GM12878 (cell line): ENCODE results near the gene CATSPER1. TPM values are rescaled to one million over a fixed set of nuclear protein-coding genes. Genes with fewer than 3 reads are reported as not detected.

Experiments used
- ATAC-seq: fragments of 200-7000 bp; cut with Tn5 transposase; 3 replicates; pipeline ENCODE4 v1.9.1; 2020; ENCODE audit warnings: mild to moderate bottlenecking, moderate library complexity
- BruUV-seq: library from RNA; stranded (reverse); fragments of 400-500 nt; replicated peaks from 2 replicates; lab custom pipeline; 2021; lab: Mats Ljungman, UMichigan
- CTCF ChIA-PET: fragments of 300-600 bp; sonication (Branson Sonifier 250); formaldehyde crosslinking; extraction: SDS; loops from one replicate; lab custom pipeline; 2021; ENCODE audit warnings: inconsistent platforms; lab: Yijun Ruan, JAX
- POLR2A ChIA-PET: fragments of 350-600 bp; formaldehyde crosslinking; extraction: SDS; loops from one replicate; lab custom pipeline; 2021; ENCODE audit warnings: inconsistent platforms; lab: Charles Lee
- RAD21 ChIA-PET: fragments of 300-600 bp; sonication (Branson Sonifier 250); formaldehyde crosslinking; loops from one replicate; lab custom pipeline; 2023; ENCODE audit warnings: antibody characterized with exemption; ENCODE audit not compliant: unreplicated experiment; lab: Charles Lee
- SMC1A ChIA-PET: fragments of 300-600 bp; sonication (Branson Sonifier 250); formaldehyde crosslinking; loops from one replicate; lab custom pipeline; 2023; ENCODE audit not compliant: unreplicated experiment, uncharacterized antibody; lab: Charles Lee
- DNase-seq: peaks from one replicate; pipeline ENCODE4 v3.0.0-alpha.2; 2011; ENCODE audit warnings: low read depth, low spot score
- FAIRE-seq: peaks from 3 replicates; lab custom pipeline; 2011; peaks lifted over from hg19 to GRCh38; lab: Jason Lieb, UNC
- H2AFZ ChIP-seq: 2 replicates; pipeline ENCODE4 v1.6.0; 2011; ENCODE audit warnings: low read depth, low read length, control low read depth; ENCODE audit not compliant: control insufficient read depth
- H3K27ac ChIP-seq: 2 replicates; pipeline ENCODE4 v1.5.1; 2011; ENCODE audit warnings: control low read depth; ENCODE audit not compliant: control insufficient read depth, insufficient read depth
- H3K27me3 ChIP-seq, 2 experiments: replicated peaks in 1 of 2; 2 replicates each; pipeline versions ENCODE4 v1.6.0 to v1.6.1; 2011; ENCODE audit warnings: low read length in 1 of 2; ENCODE audit not compliant: control insufficient read depth in 2 of 2, insufficient read depth in 2 of 2
- H3K36me3 ChIP-seq, 2 experiments: 2 replicates each; pipeline ENCODE4 v1.5.1; 2011; ENCODE audit warnings: low read length in 1 of 2; ENCODE audit not compliant: control insufficient read depth in 2 of 2, insufficient read depth in 2 of 2
- H3K4me1 ChIP-seq: 2 replicates; pipeline ENCODE4 v1.6.1; 2011; ENCODE audit warnings: mild to moderate bottlenecking, low read length, moderate library complexity, mixed read lengths; ENCODE audit not compliant: control insufficient read depth, insufficient read depth
- H3K4me2 ChIP-seq: 2 replicates; pipeline ENCODE4 v1.6.0; 2011; ENCODE audit warnings: control low read depth; ENCODE audit not compliant: control insufficient read depth, insufficient read depth
- H3K4me3 ChIP-seq: fragments of 200-600 bp; sonication (generic); 2 replicates; pipeline ENCODE4 v1.5.1; 2016
- H3K79me2 ChIP-seq: 2 replicates; pipeline ENCODE4 v1.6.0; 2011; ENCODE audit warnings: low read length; ENCODE audit not compliant: control insufficient read depth, insufficient read depth
- H3K9ac ChIP-seq: 2 replicates; pipeline ENCODE4 v1.8.0; 2011; ENCODE audit warnings: low read length, control low read depth, mixed read lengths; ENCODE audit not compliant: control insufficient read depth, insufficient read depth
- H3K9me3 ChIP-seq: replicated peaks from 3 replicates; pipeline ENCODE4 v1.5.1; 2011; ENCODE audit warnings: mild to moderate bottlenecking, low read length; ENCODE audit not compliant: control insufficient read depth, insufficient read depth
- H4K20me1 ChIP-seq: 2 replicates; pipeline ENCODE4 v1.6.0; 2011; ENCODE audit not compliant: control insufficient read depth, insufficient read depth
- CBX3 ChIP-seq: fragments of 200-600 bp; sonication (generic); IDR thresholded peaks from 2 replicates; pipeline ENCODE4 v1.6.1; 2016; ENCODE audit warnings: low read depth, borderline replicate concordance
- CREM ChIP-seq: IDR thresholded peaks from 2 replicates; pipeline ENCODE4 v1.6.1; 2014; ENCODE audit warnings: antibody characterized with exemption, low read depth
- EGR1 ChIP-seq, 2 experiments: IDR thresholded peaks; 1 replicate in 1 of 2; 2 replicates in 1 of 2; pipeline ENCODE4 v1.6.1; 2011 to 2012; ENCODE audit warnings: low read depth in 2 of 2, low read length in 2 of 2, borderline replicate concordance in 1 of 2, mild to moderate bottlenecking in 1 of 2, moderate library complexity in 1 of 2
- NBN ChIP-seq: fragments of 450-650 bp; IDR thresholded peaks from 2 replicates; pipeline ENCODE4 v1.6.1; 2016
- SUZ12 ChIP-seq: fragments of 200-600 bp; sonication (generic); IDR thresholded peaks from one replicate; pipeline ENCODE4 v1.6.1; 2018; ENCODE audit warnings: antibody characterized with exemption, mild to moderate bottlenecking; ENCODE audit not compliant: unreplicated experiment
- USF1 ChIP-seq: IDR thresholded peaks from 2 replicates; pipeline ENCODE4 v1.6.1; 2011; ENCODE audit warnings: borderline replicate concordance, low read depth, mild to moderate bottlenecking, moderate library complexity, mixed read lengths, low read length; ENCODE audit not compliant: insufficient read depth; ENCODE audit errors: extremely low read length
- YY1 ChIP-seq: IDR thresholded peaks from 2 replicates; pipeline ENCODE4 v1.6.1; 2011; ENCODE audit warnings: low read depth, mild to moderate bottlenecking, low read length
- WGBS: methylation state at CpG from one replicate; pipeline ENCODE4 v1.1.6; 2016; ENCODE audit warnings: low lambda C conversion rate; ENCODE audit not compliant: insufficient replicate concordance, insufficient coverage; ENCODE audit errors: missing lambda C conversion rate; 5-methylcytosine and 5-hydroxymethylcytosine counted together
- in situ Hi-C: fragments of 300-500 bp; cut with MboI; formaldehyde crosslinking; loops from 9 replicates; pipeline ENCODE4 v1.14.3; 2018; ENCODE audit warnings: mixed read lengths
- intact Hi-C: fragments of 100-400 bp; cut with micrococcal nuclease; formaldehyde crosslinking; loops from one replicate; pipeline ENCODE4 v1.14.2; 2022; ENCODE audit not compliant: unreplicated experiment
- polyA plus RNA-seq, 11 experiments: library from polyadenylated mRNA; depleted of rRNA in 4 of 11; unstranded in 6 of 11; stranded (reverse) in 5 of 11; fragments of >200 nt; fragmentation: Nextera tagmentation in 4 of 11; fragmentation: Illumina TruSeq in 1 of 11; extraction: Ambion mirVana in 4 of 11; extraction: Trizol in 1 of 11; gene quantifications; 1 replicate in 1 of 11; 2 replicates in 10 of 11; pipeline versions ENCODE4 v1.2.1 to v1.2.3, GENCODE V29; 2011 to 2016; ENCODE audit warnings: inconsistent platforms in 2 of 11, missing spikeins in 2 of 11, low read depth in 1 of 11
- total RNA-seq, 4 experiments: library from RNA; depleted of rRNA in 3 of 4; stranded (reverse); fragments of >200 nt in 3 of 4; fragmentation: Illumina TruSeq in 1 of 4; extraction: Trizol in 1 of 4; gene quantifications; 2 replicates each; pipeline versions ENCODE4 v1.2.1 to v1.2.3, GENCODE V29; 2013 to 2021
- TF ChIP-seq, protein P1 (sequence below), 3 experiments: IDR thresholded peaks in 2 of 3; conservative IDR thresholded peaks in 1 of 3; 2 replicates each; pipeline ENCODE4 v1.5.1; 2011; ENCODE audit warnings: low read depth in 3 of 3, low read length in 3 of 3, mild to moderate bottlenecking in 3 of 3, control low read depth in 2 of 3, moderate library complexity in 2 of 3, inconsistent platforms in 1 of 3, mixed read lengths in 1 of 3; ENCODE audit not compliant: control insufficient read depth in 2 of 3, insufficient read depth in 1 of 3; ENCODE audit errors: extremely low read depth in 1 of 3
- TF ChIP-seq, protein P2 (sequence below): fragments of 450-650 bp; IDR thresholded peaks from 2 replicates; pipeline ENCODE4 v1.6.1; 2017; ENCODE audit warnings: mild to moderate bottlenecking

Gene CATSPER1
- total and polyA plus RNA-seq, 10 of the 15 experiments (the other 5 are each of a cell fraction or from before 2014, with no cell fraction given), result 0.02 to 0.05 TPM; not detected in 8

- Histone ChIP-seq H3K9ac (no peak overlapping the region), H2AFZ (no peak overlapping the region), H3K36me3 (no peaks in the 10 kb centered on the region), H3K9me3 (no peaks in the 10 kb centered on the region), H3K27ac (no peak overlapping the region), H3K79me2 (no peaks in the 10 kb centered on the region; the same call in 1 of the 2 replicates), H3K4me1 (peaks cover 11% of the 10 kb centered on the region)
- intact Hi-C loops, result no loop called here
- in situ Hi-C loops, result no loop called here
- no TSS peak for BruUV-seq
- ChIA-PET RAD21 (interaction anchor here (1.1 kb wide), 1 partner anchor 87 kb away, joined by 4 read pairs; no protein-coding TSS in a partner anchor), POLR2A (no interaction called here)
- ATAC-seq, result no peak
- TF ChIP-seq USF1, result no peak
- TF ChIP-seq, all 136 proteins: peak for 0
- SMC1A ChIA-PET, result interaction anchor here (0.8 to 1.2 kb wide), 2 partner anchors 21 to 84 kb away, joined by 3 read pairs; no protein-coding TSS in a partner anchor
- DNase-seq (no peak), FAIRE-seq (no peak)
- Histone ChIP-seq H3K27me3 (no peaks in the 10 kb centered on the region), H3K4me3 (no peak overlapping the region), H4K20me1 (no peaks in the 10 kb centered on the region), H3K4me2 (no peak overlapping the region)
- CTCF ChIA-PET, result interaction anchor here (0.7 to 5.0 kb wide), 11 partner anchors 9 to 239 kb away, joined by 3 to 71 read pairs (median 8); partner anchors contain the start of genes CATSPER1 and PACS1
- 93% methylated on average over 3 of the region's 3 CpGs for WGBS
Measured at GRCh38 chr11:66046901-66047300, 20.6 kb upstream of the CATSPER1 start.

GRCh38 chr11:66045177-66045639, 18.9 kb upstream of the CATSPER1 start:
- DNase-seq (no peak), ATAC-seq (peak; percentile 98), FAIRE-seq (peak; percentile 95)
- ChIA-PET SMC1A (interaction anchor here (1.0 to 2.8 kb wide), 13 partner anchors 9 to 91 kb away, joined by 3 to 16 read pairs (median 6); partner anchors contain the start of gene CATSPER1), RAD21 (interaction anchor here (0.6 to 1.6 kb wide), 16 partner anchors 8 to 1685 kb away, joined by 3 to 7 read pairs (median 4); partner anchors contain the start of genes BANF1, CCDC85B, KAT5 and MUS81), POLR2A (interaction anchor here (1.0 to 1.8 kb wide), 5 partner anchors 9 to 90 kb away, joined by 3 to 6 read pairs (median 4); no protein-coding TSS in a partner anchor), CTCF (interaction anchor here (0.7 to 5.0 kb wide), 49 partner anchors 9 to 333 kb away, joined by 3 to 71 read pairs (median 5); partner anchors contain the start of genes BANF1, CATSPER1, CCDC85B and EIF1AD)
- H3K4me1 ChIP-seq, result peaks cover 2% of the 10 kb centered on the region; the same call in 1 of the 2 replicates
- no peaks in the 10 kb centered on the region for H3K27me3 ChIP-seq
- intact Hi-C loops (no loop called here), in situ Hi-C loops (no loop called here)
- H2AFZ ChIP-seq, result peak overlapping the region; percentile 57
- no TSS peak for BruUV-seq
- no peaks in the 10 kb centered on the region for H3K9me3 ChIP-seq
- peak overlapping the region; percentile 47; the same call in 1 of the 2 replicates for H3K4me2 ChIP-seq
- H3K9ac ChIP-seq, result no peak overlapping the region
- H3K36me3 ChIP-seq, result no peaks in the 10 kb centered on the region
- H3K79me2 ChIP-seq, result no peaks in the 10 kb centered on the region
- 11% methylated on average over 11 of the region's 11 CpGs for WGBS
- H3K27ac ChIP-seq, result no peak overlapping the region
- no peak overlapping the region for H3K4me3 ChIP-seq
- H4K20me1 ChIP-seq, result no peaks in the 10 kb centered on the region
- TF ChIP-seq, protein P1, sequence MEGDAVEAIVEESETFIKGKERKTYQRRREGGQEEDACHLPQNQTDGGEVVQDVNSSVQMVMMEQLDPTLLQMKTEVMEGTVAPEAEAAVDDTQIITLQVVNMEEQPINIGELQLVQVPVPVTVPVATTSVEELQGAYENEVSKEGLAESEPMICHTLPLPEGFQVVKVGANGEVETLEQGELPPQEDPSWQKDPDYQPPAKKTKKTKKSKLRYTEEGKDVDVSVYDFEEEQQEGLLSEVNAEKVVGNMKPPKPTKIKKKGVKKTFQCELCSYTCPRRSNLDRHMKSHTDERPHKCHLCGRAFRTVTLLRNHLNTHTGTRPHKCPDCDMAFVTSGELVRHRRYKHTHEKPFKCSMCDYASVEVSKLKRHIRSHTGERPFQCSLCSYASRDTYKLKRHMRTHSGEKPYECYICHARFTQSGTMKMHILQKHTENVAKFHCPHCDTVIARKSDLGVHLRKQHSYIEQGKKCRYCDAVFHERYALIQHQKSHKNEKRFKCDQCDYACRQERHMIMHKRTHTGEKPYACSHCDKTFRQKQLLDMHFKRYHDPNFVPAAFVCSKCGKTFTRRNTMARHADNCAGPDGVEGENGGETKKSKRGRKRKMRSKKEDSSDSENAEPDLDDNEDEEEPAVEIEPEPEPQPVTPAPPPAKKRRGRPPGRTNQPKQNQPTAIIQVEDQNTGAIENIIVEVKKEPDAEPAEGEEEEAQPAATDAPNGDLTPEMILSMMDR (IDR thresholded peaks at IDR 0.05 in 2 of 3, conservative IDR thresholded peaks at IDR 0.05 in 1 of 3; ENCODE audit: control insufficient read depth in 2 of 3, extremely low read depth in 1 of 3, insufficient read depth in 1 of 3, low read depth in 3 of 3, low read length in 3 of 3), result peak; percentile 86 to 94 (median 89)
- TF ChIP-seq YY1 (peak; percentile 63; the same call in 1 of the 2 replicates), EGR1 (IDR thresholded peaks at IDR 0.05; ENCODE audit: borderline replicate concordance in 1 of 2, low read depth in 2 of 2, low read length in 2 of 2) (0 out of 3 replicates have a peak, but pooled peaks of 1 of the 2 experiments have one; percentile 20), CBX3 (no peak), NBN (0 out of 2 replicates have a peak, but pooled peaks have one; percentile 49), SUZ12 (no peak), CREM (0 out of 2 replicates have a peak, but pooled peaks have one; percentile 20)
- TF ChIP-seq, protein P2, sequence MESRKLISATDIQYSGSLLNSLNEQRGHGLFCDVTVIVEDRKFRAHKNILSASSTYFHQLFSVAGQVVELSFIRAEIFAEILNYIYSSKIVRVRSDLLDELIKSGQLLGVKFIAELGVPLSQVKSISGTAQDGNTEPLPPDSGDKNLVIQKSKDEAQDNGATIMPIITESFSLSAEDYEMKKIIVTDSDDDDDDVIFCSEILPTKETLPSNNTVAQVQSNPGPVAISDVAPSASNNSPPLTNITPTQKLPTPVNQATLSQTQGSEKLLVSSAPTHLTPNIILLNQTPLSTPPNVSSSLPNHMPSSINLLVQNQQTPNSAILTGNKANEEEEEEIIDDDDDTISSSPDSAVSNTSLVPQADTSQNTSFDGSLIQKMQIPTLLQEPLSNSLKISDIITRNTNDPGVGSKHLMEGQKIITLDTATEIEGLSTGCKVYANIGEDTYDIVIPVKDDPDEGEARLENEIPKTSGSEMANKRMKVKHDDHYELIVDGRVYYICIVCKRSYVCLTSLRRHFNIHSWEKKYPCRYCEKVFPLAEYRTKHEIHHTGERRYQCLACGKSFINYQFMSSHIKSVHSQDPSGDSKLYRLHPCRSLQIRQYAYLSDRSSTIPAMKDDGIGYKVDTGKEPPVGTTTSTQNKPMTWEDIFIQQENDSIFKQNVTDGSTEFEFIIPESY, result no peak
